ENCODE data around the gene KLHDC3. TPM values are rescaled to one million over a fixed set of nuclear protein-coding genes. Genes with fewer than 3 reads are reported as not detected.

Gene KLHDC3
- total and polyA plus RNA-seq, 11 donors: 79.4 to 180 (median 102) TPM

- H3K4me1 ChIP-seq: peaks cover 1 to 53% (median 44%) of the 10 kb centered on the region in 12 donors
- H3K4me3 ChIP-seq: no peak overlapping the region
- WGBS, 4 donors: 74 to 86% (median 80%) methylated on average over 5 of the region's 5 CpGs
- intact Hi-C loops (cut with DNase I): loop anchor here in 3 of 10 donors (5.0 to 10.0 kb wide), 3 partner anchors 55 to 200 kb away; partner anchors contain the start of genes BICRAL (in 1 of the 3) and CNPY3 (in 1 of the 3)
- H3K36me3 ChIP-seq: peaks cover 0 to 4% (median 0%) of the 10 kb centered on the region in 9 donors
- DNase-seq: no peak
- H3K9me3 ChIP-seq: no peaks in the 10 kb centered on the region
- TF ChIP-seq CTCF (IDR thresholded peaks at IDR 0.05): no peak
- no peak for TF ChIP-seq POLR2A (IDR thresholded peaks at IDR 0.05)
- H3K27me3 ChIP-seq: no peaks in the 10 kb centered on the region
- no peak overlapping the region for H3K27ac ChIP-seq
- no peak for ATAC-seq
These were observed 32.2 kb upstream of the KLHDC3 start for GRCh38 chr6:42981836-42982235.

DNA sequence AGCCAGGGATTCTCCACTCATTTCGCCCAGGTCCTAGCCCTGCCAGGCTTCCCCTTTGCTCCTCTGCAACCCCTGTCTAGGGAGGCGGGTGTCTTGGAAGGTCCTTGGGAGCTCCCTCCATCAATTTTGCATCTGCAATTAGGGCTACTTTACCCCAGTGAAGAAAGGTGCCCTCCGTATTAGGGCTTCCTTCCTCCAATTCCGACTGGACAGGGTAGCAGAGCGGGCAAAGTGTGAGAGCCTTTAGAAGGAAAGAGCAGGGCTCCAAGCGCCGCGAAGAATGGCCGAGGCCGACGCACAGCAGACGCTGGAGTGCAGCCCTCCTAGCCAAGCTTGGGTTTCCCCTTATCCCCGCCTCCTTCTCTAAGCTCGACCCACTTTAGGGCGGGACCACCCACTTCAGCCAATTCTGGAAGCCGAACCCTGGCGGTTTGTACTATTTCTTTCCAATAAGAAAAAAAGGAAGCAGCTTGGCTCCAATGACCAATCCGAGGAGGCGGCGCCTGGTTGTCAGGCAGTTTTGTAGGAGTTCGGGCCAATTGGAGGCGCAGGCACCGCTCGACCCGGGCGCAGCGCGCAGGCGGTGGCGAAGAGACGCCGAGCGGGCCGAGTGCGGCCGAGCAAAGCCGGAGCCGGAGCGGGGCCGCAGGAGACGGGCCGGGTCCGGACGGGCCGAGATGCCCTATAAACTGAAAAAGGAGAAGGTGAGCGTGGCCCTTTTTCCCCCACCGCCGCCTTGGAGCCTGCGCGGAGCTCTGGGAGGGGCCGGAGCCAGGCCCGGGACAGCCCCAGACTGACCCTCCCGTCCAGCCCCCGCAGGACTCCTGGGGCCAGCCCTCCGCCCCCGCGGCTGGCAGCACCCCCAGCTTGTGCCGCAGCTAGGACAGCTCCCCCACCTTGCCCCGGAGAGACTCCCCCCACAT is 29.8 kb upstream of the KLHDC3 start, which contains the start of gene PPP2R5D:
PPP2R5D (plus strand) TSS at position 570 of the 923 bp plus-strand sequence; CDS start at position 678, 108 bp downstream.
- intact Hi-C loops (cut with DNase I): loop anchor here in 4 of 10 donors (2.0 to 10.0 kb wide), 5 partner anchors 55 to 202 kb away; partner anchors contain the start of genes CNPY3 (in 2 of the 4), BICRAL (in 1 of the 4), KLC4 (in 1 of the 4) and MRPL2 (in 1 of the 4)
- DNase-seq: peak; percentile 97 to 99 (median 98)

GRCh38 chr6:42984924-42985475 is 29.0 kb upstream of the KLHDC3 start:
- ATAC-seq (peak in 1 of 4 donors; percentile 6), DNase-seq (peak in 2 of 5 donors; percentile 24 to 30)
- intact Hi-C loops (cut with DNase I): loop anchor here in 4 of 10 donors (2.0 to 10.0 kb wide), 5 partner anchors 56 to 203 kb away; partner anchors contain the start of genes CNPY3 (in 2 of the 4), BICRAL (in 1 of the 4), KLC4 (in 1 of the 4) and MRPL2 (in 1 of the 4)
- 12 to 16% (median 14%) methylated on average over 13 of the region's 13 CpGs for WGBS, 4 donors
- Histone ChIP-seq H3K27ac (peak overlapping the region in 11 of 12 donors; percentile 69 to 93 (median 91)), H3K9me3 (no peaks in the 10 kb centered on the region), H3K4me1 (peaks cover 3 to 54% (median 40%) of the 10 kb centered on the region in 12 donors), H3K36me3 (peaks cover 0 to 19% (median 11%) of the 10 kb centered on the region in 9 donors), H3K27me3 (no peaks in the 10 kb centered on the region), H3K4me3 (peak overlapping the region; percentile 74 to 97 (median 86))
- TF ChIP-seq POLR2A (IDR thresholded peaks at IDR 0.05) (no peak), CTCF (IDR thresholded peaks at IDR 0.05) (no peak)

More for the DNA sequence above, 29.8 kb upstream of the KLHDC3 start, which contains the start of gene PPP2R5D:
- 0 to 1% (median 0%) methylated on average over 28 to 59 of the region's 59 CpGs for WGBS, 4 donors
- Histone ChIP-seq H3K27me3 (no peaks in the 10 kb centered on the region), H3K27ac (peak within 1 kb of the TSS; percentile 60 to 93 (median 90)), H3K4me3 (peak within 1 kb of the TSS; percentile 74 to 97 (median 86)), H3K36me3 (peaks cover 0 to 12% (median 4%) of the 10 kb centered on the region in 9 donors), H3K9me3 (no peaks in the 10 kb centered on the region), H3K4me1 (peaks cover 3 to 61% (median 45%) of the 10 kb centered on the region in 12 donors)
- ATAC-seq: peak; percentile 95 to 99 (median 98)
- TF ChIP-seq CTCF (IDR thresholded peaks at IDR 0.05) (no peak), POLR2A (IDR thresholded peaks at IDR 0.05) (peak in 1 of 2 donors; percentile 93)

Measured in heart left ventricle (tissue), 16 donors.